BE2C (cell line): ENCODE results near the gene CLEC14A.

Source experiments
- DNase-seq: peaks from one replicate; pipeline ENCODE4 v3.0.0-alpha.2; 2020
- H3K27me3 ChIP-seq: fragments of 250-450 bp; sonication (Bioruptor Pico); 2 replicates; pipeline ENCODE4 v1.5.1; 2020; ENCODE audit warnings: mild to moderate bottlenecking
- H3K36me3 ChIP-seq: fragments of 250-450 bp; sonication (Bioruptor Pico); 2 replicates; pipeline ENCODE4 v1.5.1; 2020; ENCODE audit warnings: mild to moderate bottlenecking
- H3K4me1 ChIP-seq: fragments of 250-450 bp; sonication (Bioruptor Pico); 2 replicates; pipeline ENCODE4 v1.5.1; 2020
- H3K4me3 ChIP-seq: 2 replicates; pipeline ENCODE4 v1.5.1; 2011; ENCODE audit warnings: low read depth, low read length
- H3K9me3 ChIP-seq: fragments of 250-450 bp; sonication (Bioruptor Pico); 2 replicates; pipeline ENCODE4 v1.5.1; 2020
- CTCF ChIP-seq: IDR thresholded peaks from 2 replicates; pipeline ENCODE4 v1.5.1; 2012; ENCODE audit warnings: mild to moderate bottlenecking, low read depth, low read length

CLEC14A gene

GRCh38 chr14:38224338-38224737, 31.6 kb downstream of the CLEC14A start:
- H3K27me3 ChIP-seq, result no peaks in the 10 kb centered on the region

GRCh38 chr14:38221077-38221476, 34.8 kb downstream of the CLEC14A start:
- no peak overlapping the region for H3K4me3 ChIP-seq
- no peak for DNase-seq
- no peak for TF ChIP-seq CTCF

More at GRCh38 chr14:38224338-38224737, 31.6 kb downstream of the CLEC14A start:
- DNase-seq, result no peak
- Histone ChIP-seq H3K4me3 (no peak overlapping the region), H3K9me3 (no peaks in the 10 kb centered on the region), H3K4me1 (no peaks in the 10 kb centered on the region), H3K36me3 (no peaks in the 10 kb centered on the region)
- TF ChIP-seq CTCF, result no peak

GRCh38 chr14:38217553-38217952, 38.3 kb downstream of the CLEC14A start:
- DNase-seq, result no peak
- no peaks in the 10 kb centered on the region for H3K4me1 ChIP-seq
- TF ChIP-seq CTCF, result no peak
- no peaks in the 10 kb centered on the region for H3K9me3 ChIP-seq
- H3K27me3 ChIP-seq, result no peaks in the 10 kb centered on the region
- no peak overlapping the region for H3K4me3 ChIP-seq
- H3K36me3 ChIP-seq, result no peaks in the 10 kb centered on the region

More at GRCh38 chr14:38221077-38221476, 34.8 kb downstream of the CLEC14A start:
- Histone ChIP-seq H3K9me3 (no peaks in the 10 kb centered on the region), H3K36me3 (no peaks in the 10 kb centered on the region), H3K4me1 (no peaks in the 10 kb centered on the region), H3K27me3 (no peaks in the 10 kb centered on the region)

- Histone ChIP-seq H3K4me3 (no peak overlapping the region), H3K4me1 (no peaks in the 10 kb centered on the region), H3K36me3 (no peaks in the 10 kb centered on the region), H3K27me3 (no peaks in the 10 kb centered on the region), H3K9me3 (peaks cover 5% of the 10 kb centered on the region; the same call in 1 of the 2 replicates)
- DNase-seq, result no peak
- TF ChIP-seq CTCF, result no peak
These were observed 42.9 kb downstream of the CLEC14A start for GRCh38 chr14:38213001-38213400.

- no peaks in the 10 kb centered on the region for H3K4me1 ChIP-seq
- no peak for TF ChIP-seq CTCF
- no peak for DNase-seq
- peaks cover 5% of the 10 kb centered on the region; the same call in 1 of the 2 replicates for H3K9me3 ChIP-seq
- peak overlapping the region; percentile 64; the same call in 1 of the 2 replicates for H3K4me3 ChIP-seq
- H3K36me3 ChIP-seq, result no peaks in the 10 kb centered on the region
- H3K27me3 ChIP-seq, result no peaks in the 10 kb centered on the region
These were observed 43.8 kb downstream of the CLEC14A start for GRCh38 chr14:38212111-38212510.

- no peak for TF ChIP-seq CTCF
- peak; percentile 23 for DNase-seq
- Histone ChIP-seq H3K36me3 (no peaks in the 10 kb centered on the region), H3K4me3 (peak overlapping the region; percentile 64), H3K27me3 (no peaks in the 10 kb centered on the region), H3K4me1 (no peaks in the 10 kb centered on the region), H3K9me3 (peaks cover 5% of the 10 kb centered on the region; the same call in 1 of the 2 replicates)
These were observed 44.6 kb downstream of the CLEC14A start for GRCh38 chr14:38211255-38211735.
